Gastroesophageal sphincter (tissue), 3 donors: Measurements from ENCODE around the gene IL6ST.

Experiments
- EP300 ChIP-seq: sonication (generic); formaldehyde crosslinking; IDR thresholded peaks from one replicate; pipeline ENCODE4 v1.6.1; 2017; ENCODE audit warnings: antibody characterized with exemption, mild to moderate bottlenecking
- POLR2A ChIP-seq, 2 donors: fragments of 450-650 bp; IDR thresholded peaks; one replicate each; pipeline ENCODE4 v1.6.1; 2017; ENCODE audit warnings: antibody characterized with exemption in 2 of 2, mild to moderate bottlenecking in 2 of 2, moderate library complexity in 1 of 2
- TF ChIP-seq, protein P1 (sequence below), 4 experiments: fragments of 200-600 bp in 2 of 4; fragments of 450-650 bp in 2 of 4; sonication (generic) in 1 of 4; IDR thresholded peaks; one replicate each; pipeline ENCODE4 v1.5.1; 2017 to 2019; ENCODE audit warnings: antibody characterized with exemption in 4 of 4, mild to moderate bottlenecking in 2 of 4, moderate library complexity in 2 of 4

DNA sequence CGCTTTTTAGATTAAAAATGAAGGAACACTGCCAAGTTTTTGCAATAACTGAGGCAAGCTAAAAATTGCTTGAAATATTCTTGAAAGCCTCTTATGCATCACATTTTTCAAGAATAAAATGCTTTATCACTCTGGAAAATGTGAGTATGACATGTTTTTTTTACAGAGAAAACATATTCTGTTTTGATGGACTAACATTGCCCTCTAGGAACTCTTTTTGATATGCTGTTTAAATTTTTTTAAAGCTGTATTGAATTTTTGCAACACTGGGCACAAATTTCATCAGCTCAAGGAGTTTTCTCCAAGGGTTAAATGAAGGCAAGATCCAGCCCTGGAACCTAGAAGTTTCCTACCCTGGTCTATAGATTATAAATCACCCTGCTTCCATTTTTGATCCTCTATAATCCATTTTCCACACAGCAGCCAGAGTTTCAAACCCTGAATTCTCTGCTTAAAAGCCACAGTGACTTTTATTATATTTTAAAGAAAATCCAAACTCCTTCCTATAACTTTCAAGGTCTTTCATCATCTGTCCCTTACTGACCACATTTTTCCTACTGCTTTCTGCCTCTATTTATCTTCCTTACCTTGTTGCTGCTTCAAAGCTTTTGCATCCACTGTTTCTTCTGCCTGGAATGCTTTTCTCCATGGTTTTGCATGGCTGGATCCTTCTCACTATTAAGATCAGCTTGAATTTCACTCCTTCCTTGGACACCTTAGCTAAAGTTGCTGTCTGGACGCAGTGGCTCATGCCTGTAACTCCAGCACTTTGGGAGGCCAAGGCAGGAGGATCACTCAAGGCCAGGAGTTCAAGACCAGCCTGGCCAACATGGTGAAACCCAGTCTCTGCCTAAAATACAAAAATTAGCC lies 82.7 kb downstream of the IL6ST start:
- TF ChIP-seq, protein P1, sequence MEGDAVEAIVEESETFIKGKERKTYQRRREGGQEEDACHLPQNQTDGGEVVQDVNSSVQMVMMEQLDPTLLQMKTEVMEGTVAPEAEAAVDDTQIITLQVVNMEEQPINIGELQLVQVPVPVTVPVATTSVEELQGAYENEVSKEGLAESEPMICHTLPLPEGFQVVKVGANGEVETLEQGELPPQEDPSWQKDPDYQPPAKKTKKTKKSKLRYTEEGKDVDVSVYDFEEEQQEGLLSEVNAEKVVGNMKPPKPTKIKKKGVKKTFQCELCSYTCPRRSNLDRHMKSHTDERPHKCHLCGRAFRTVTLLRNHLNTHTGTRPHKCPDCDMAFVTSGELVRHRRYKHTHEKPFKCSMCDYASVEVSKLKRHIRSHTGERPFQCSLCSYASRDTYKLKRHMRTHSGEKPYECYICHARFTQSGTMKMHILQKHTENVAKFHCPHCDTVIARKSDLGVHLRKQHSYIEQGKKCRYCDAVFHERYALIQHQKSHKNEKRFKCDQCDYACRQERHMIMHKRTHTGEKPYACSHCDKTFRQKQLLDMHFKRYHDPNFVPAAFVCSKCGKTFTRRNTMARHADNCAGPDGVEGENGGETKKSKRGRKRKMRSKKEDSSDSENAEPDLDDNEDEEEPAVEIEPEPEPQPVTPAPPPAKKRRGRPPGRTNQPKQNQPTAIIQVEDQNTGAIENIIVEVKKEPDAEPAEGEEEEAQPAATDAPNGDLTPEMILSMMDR (IDR thresholded peaks at IDR 0.05): no peak
- no peak for TF ChIP-seq POLR2A (IDR thresholded peaks at IDR 0.05)
- no peak for TF ChIP-seq EP300
